ENCODE measurements around the gene IGFBP3.

DNA sequence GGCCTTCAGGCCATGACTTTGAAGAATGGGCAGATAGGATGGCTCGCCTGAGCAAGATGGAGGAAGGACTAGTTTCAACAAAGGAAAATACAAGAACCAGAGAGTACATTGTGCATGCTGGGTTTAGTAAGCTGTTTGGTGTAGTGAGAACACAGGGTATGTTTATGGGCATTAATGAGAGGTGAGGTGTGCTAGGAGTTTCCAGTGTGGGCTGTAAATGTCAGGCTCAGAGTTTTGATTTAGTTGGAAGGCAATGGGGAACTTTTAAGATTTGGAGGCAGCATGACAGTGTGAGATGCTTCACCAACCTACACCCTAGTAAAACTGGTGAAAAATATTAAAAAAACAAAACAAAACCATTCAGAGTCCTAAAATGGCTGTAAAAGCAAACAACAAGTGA, 19.5 kb downstream of the IGFBP3 start:
- no peak for TF ChIP-seq CTCF (IDR thresholded peaks at IDR 0.05; ENCODE audit: low read length)
- TF ChIP-seq EZH2 (IDR thresholded peaks at IDR 0.05; ENCODE audit: borderline replicate concordance, low read length): no peak
